HK-2 (cell line): Measurements from ENCODE around the gene IQCH.

Experiments
- DNase-seq: peaks from one replicate; pipeline ENCODE4 v3.0.0-alpha.2; 2018; ENCODE audit not compliant: unreplicated experiment

Gene IQCH

GRCh38 chr15:67254238-67255175 is at the start of gene IQCH, which contains the start of gene AAGAB:
Gene IQCH (plus strand): TSS chr15:67254786. CDS start chr15:67254897, 111 bp downstream.
Gene AAGAB (minus strand): TSS chr15:67254661. CDS start chr15:67254631, 30 bp downstream.
- DNase-seq = peak; percentile 97

GRCh38 chr15:67207555-67208207 is 46.9 kb upstream of the IQCH start:
- no peak for DNase-seq

- no peak for DNase-seq
Measured at GRCh38 chr15:67208396-67208795, 46.2 kb upstream of the IQCH start.

GRCh38 chr15:67210555-67211168 is 43.9 kb upstream of the IQCH start:
- DNase-seq = no peak

GRCh38 chr15:67212684-67213367 is 41.8 kb upstream of the IQCH start:
- no peak for DNase-seq

- DNase-seq = no peak
Measured at GRCh38 chr15:67215102-67215501, 39.5 kb upstream of the IQCH start.

GRCh38 chr15:67216859-67217258 is 37.7 kb upstream of the IQCH start:
- DNase-seq = no peak

- no peak for DNase-seq
Measured at GRCh38 chr15:67218428-67218827, 36.2 kb upstream of the IQCH start.

- DNase-seq = no peak
Measured at GRCh38 chr15:67219288-67219687, 35.3 kb upstream of the IQCH start.

GRCh38 chr15:67224889-67225288 is 29.7 kb upstream of the IQCH start:
- DNase-seq = no peak

GRCh38 chr15:67225336-67225735 is 29.2 kb upstream of the IQCH start:
- no peak for DNase-seq

- DNase-seq = no peak
Measured at GRCh38 chr15:67227431-67227830, 27.2 kb upstream of the IQCH start.

- no peak for DNase-seq
Measured at GRCh38 chr15:67227846-67228245, 26.7 kb upstream of the IQCH start.

- no peak for DNase-seq
Measured at GRCh38 chr15:67228286-67228685, 26.3 kb upstream of the IQCH start.

- DNase-seq = no peak
Measured at GRCh38 chr15:67230504-67230903, 24.1 kb upstream of the IQCH start.

- DNase-seq = no peak
Measured at GRCh38 chr15:67232591-67232990, 22.0 kb upstream of the IQCH start.

GRCh38 chr15:67240235-67241131 is 14.1 kb upstream of the IQCH start:
- no peak for DNase-seq

- DNase-seq = no peak
Measured at GRCh38 chr15:67241132-67241855, 13.3 kb upstream of the IQCH start.

GRCh38 chr15:67242708-67243111 is 11.9 kb upstream of the IQCH start:
- no peak for DNase-seq

GRCh38 chr15:67244971-67245478 is 9.6 kb upstream of the IQCH start:
- no peak for DNase-seq
